22Rv1 (cell line): ENCODE data around the gene ZRANB3.
"Not testable (repeated sequence)": the region's sequence is repeated elsewhere in the genome, so short reads cannot be mapped to it uniquely, and the experiment has no call there.

ENCODE experiments used
- H3K27ac ChIP-seq: fragments of 450-650 bp; 2 replicates; pipeline ENCODE4 v1.5.1; 2017
- ZFX ChIP-seq: fragments of 450-650 bp; IDR thresholded peaks from 2 replicates; pipeline ENCODE4 v1.6.1; 2017; ENCODE audit warnings: antibody characterized with exemption, borderline replicate concordance
- TF ChIP-seq, protein P1 (sequence below): fragments of 450-650 bp; IDR thresholded peaks from 2 replicates; pipeline ENCODE4 v1.5.1; 2017; ENCODE audit warnings: mild to moderate bottlenecking

ZRANB3 gene

GRCh38 chr2:135552887-135553286 lies 21.9 kb upstream of the ZRANB3 start:
- TF ChIP-seq ZFX: no peak
- TF ChIP-seq, protein P1, sequence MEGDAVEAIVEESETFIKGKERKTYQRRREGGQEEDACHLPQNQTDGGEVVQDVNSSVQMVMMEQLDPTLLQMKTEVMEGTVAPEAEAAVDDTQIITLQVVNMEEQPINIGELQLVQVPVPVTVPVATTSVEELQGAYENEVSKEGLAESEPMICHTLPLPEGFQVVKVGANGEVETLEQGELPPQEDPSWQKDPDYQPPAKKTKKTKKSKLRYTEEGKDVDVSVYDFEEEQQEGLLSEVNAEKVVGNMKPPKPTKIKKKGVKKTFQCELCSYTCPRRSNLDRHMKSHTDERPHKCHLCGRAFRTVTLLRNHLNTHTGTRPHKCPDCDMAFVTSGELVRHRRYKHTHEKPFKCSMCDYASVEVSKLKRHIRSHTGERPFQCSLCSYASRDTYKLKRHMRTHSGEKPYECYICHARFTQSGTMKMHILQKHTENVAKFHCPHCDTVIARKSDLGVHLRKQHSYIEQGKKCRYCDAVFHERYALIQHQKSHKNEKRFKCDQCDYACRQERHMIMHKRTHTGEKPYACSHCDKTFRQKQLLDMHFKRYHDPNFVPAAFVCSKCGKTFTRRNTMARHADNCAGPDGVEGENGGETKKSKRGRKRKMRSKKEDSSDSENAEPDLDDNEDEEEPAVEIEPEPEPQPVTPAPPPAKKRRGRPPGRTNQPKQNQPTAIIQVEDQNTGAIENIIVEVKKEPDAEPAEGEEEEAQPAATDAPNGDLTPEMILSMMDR: no peak
- no peak overlapping the region for H3K27ac ChIP-seq

- TF ChIP-seq ZFX: no peak
- H3K27ac ChIP-seq: no peak overlapping the region
Measured at GRCh38 chr2:135551356-135551755, 20.3 kb upstream of the ZRANB3 start.

GRCh38 chr2:135547311-135547710 lies 16.3 kb upstream of the ZRANB3 start:
- no peak for TF ChIP-seq ZFX
- TF ChIP-seq, protein P1: no peak
- no peak overlapping the region for H3K27ac ChIP-seq

DNA sequence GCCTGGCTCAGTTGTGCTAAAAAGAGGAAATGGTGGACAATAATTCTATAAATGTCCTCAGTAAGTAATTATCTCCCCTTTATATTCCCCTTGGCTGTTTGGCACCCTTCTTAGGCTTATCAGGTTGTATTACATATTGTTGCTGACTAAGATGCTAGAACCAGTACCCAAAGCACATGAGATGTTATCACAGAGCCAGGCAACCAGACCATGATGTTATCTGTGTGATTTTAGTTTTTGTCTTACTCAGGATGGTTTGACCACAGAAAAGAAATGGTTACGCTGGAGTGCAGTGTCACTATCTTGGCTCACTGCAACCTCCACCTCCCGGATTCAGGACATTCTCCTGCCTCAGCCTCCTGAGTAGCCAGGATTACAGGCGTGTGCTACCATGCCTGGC lies 15.4 kb upstream of the ZRANB3 start:
- no peak overlapping the region for H3K27ac ChIP-seq
- TF ChIP-seq, protein P1: no peak
- no peak for TF ChIP-seq ZFX

- H3K27ac ChIP-seq: not testable (repeated sequence)
Measured at GRCh38 chr2:135533545-135533944, 2.5 kb upstream of the ZRANB3 start.

GRCh38 chr2:135532581-135532980 lies 1.6 kb upstream of the ZRANB3 start:
- TF ChIP-seq, protein P1: no peak
- no peak for TF ChIP-seq ZFX
- H3K27ac ChIP-seq: no peak overlapping the region

GRCh38 chr2:135531231-135532197 lies 496 bp upstream of the ZRANB3 start, which contains the start of gene R3HDM1:
R3HDM1 (plus strand) TSS chr2:135531484; CDS start chr2:135604846, 73,362 bp downstream.
- TF ChIP-seq ZFX: no peak
- TF ChIP-seq, protein P1: peak; percentile 12; the same call in 1 of the 2 replicates
- peak within 1 kb of the TSS; percentile 81 for H3K27ac ChIP-seq

DNA sequence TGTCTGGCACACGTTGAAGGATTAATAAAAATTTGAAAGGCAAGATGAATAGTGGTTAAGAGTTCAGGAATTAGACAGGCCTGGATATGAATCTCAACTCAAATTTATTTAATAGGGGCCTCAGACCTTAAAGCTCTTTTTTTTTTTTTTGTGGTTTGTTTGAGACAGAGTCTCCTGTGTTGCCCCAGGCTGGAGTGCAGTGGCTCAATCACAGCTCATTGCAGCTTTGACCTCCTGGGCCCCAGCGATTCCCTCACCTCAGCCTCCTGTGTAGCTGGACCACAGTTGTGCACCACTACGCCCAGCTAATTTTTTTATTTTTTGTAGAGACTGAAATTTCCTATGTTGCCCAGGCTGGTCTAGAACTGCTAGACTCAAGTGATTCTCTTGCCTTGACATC lies 3.0 kb downstream of the ZRANB3 start:
- no peak overlapping the region for H3K27ac ChIP-seq
- TF ChIP-seq, protein P1: no peak
- TF ChIP-seq ZFX: no peak
